Neuronal stem cell (in vitro differentiated cells): ENCODE results near the gene ATP11C.

Experiments used
- DNase-seq: peaks from one replicate; pipeline ENCODE4 v3.0.0-alpha.2; 2013; ENCODE audit warnings: low spot score
- H2AFZ ChIP-seq: one replicate; pipeline ENCODE4 v1.6.1; 2013; ENCODE audit warnings: mild to moderate bottlenecking, low read length, inconsistent platforms
- H2AK5ac ChIP-seq: 2 replicates; pipeline ENCODE4 v1.6.1; 2013; ENCODE audit warnings: low read depth, mild to moderate bottlenecking, inconsistent platforms, low read length, moderate library complexity, mixed read lengths
- H2BK120ac ChIP-seq: 2 replicates; pipeline ENCODE4 v1.6.1; 2013; ENCODE audit warnings: low read depth, mild to moderate bottlenecking, inconsistent platforms, low read length, moderate library complexity, mixed read lengths
- H2BK12ac ChIP-seq: one replicate; pipeline ENCODE4 v1.6.1; 2013; ENCODE audit warnings: low read length, inconsistent platforms
- H2BK15ac ChIP-seq: 2 replicates; pipeline ENCODE4 v1.6.1; 2013; ENCODE audit warnings: mild to moderate bottlenecking, low read length, inconsistent platforms, mixed read lengths
- H2BK5ac ChIP-seq: one replicate; pipeline ENCODE4 v1.6.1; 2013; ENCODE audit warnings: inconsistent platforms, mild to moderate bottlenecking, low read length, moderate library complexity
- H3K14ac ChIP-seq: one replicate; pipeline ENCODE4 v1.6.1; 2013; ENCODE audit warnings: low read length, inconsistent platforms
- H3K18ac ChIP-seq: 2 replicates; pipeline ENCODE4 v1.6.1; 2013; ENCODE audit warnings: low read length, inconsistent platforms
- H3K23ac ChIP-seq: 2 replicates; pipeline ENCODE4 v1.6.1; 2013; ENCODE audit warnings: low read depth, mild to moderate bottlenecking, mixed read lengths, low read length, inconsistent platforms; ENCODE audit not compliant: poor library complexity
- H3K27ac ChIP-seq: replicated peaks from 3 replicates; pipeline ENCODE4 v1.5.1; 2013; ENCODE audit warnings: low read length, inconsistent platforms
- H3K27me3 ChIP-seq, 3 experiments: 2 replicates each; pipeline ENCODE4 v1.6.1; 2013; ENCODE audit warnings: low read length in 3 of 3, mild to moderate bottlenecking in 2 of 3, inconsistent platforms in 1 of 3, low read depth in 1 of 3, mixed read lengths in 1 of 3, moderate library complexity in 1 of 3; ENCODE audit not compliant: control insufficient read depth in 3 of 3, insufficient read depth in 3 of 3
- H3K36me3 ChIP-seq, 2 donors: replicated peaks in 1 of 2; 2 replicates each; pipeline ENCODE4 v1.6.1; 2013; ENCODE audit warnings: low read length in 2 of 2; ENCODE audit not compliant: control insufficient read depth in 2 of 2, insufficient read depth in 2 of 2
- H3K4ac ChIP-seq: 2 replicates; pipeline ENCODE4 v1.6.1; 2013; ENCODE audit warnings: inconsistent platforms, mild to moderate bottlenecking, low read length, moderate library complexity
- H3K4me1 ChIP-seq, 2 donors: 1 replicate in 1 of 2; 2 replicates in 1 of 2; pipeline ENCODE4 v1.6.1; 2013; ENCODE audit warnings: low read length in 2 of 2, low read depth in 1 of 2; ENCODE audit not compliant: control insufficient read depth in 2 of 2, insufficient read depth in 1 of 2
- H3K4me2 ChIP-seq: one replicate; pipeline ENCODE4 v1.6.1; 2013; ENCODE audit warnings: mild to moderate bottlenecking, low read length, inconsistent platforms; ENCODE audit not compliant: insufficient read depth, poor library complexity, severe bottlenecking
- H3K4me3 ChIP-seq, 2 donors: 2 replicates each; pipeline ENCODE4 v1.5.1; 2013; ENCODE audit warnings: low read length in 2 of 2, mild to moderate bottlenecking in 2 of 2, inconsistent platforms in 1 of 2, moderate library complexity in 1 of 2
- H3K79me1 ChIP-seq: one replicate; pipeline ENCODE4 v1.6.1; 2013; ENCODE audit warnings: low read depth, mild to moderate bottlenecking, inconsistent platforms, low read length, moderate library complexity
- H3K9ac ChIP-seq: one replicate; pipeline ENCODE4 v1.6.1; 2013; ENCODE audit warnings: mild to moderate bottlenecking, low read depth, low read length, inconsistent platforms; ENCODE audit not compliant: poor library complexity
- H3K9me3 ChIP-seq, 2 donors: replicated peaks in 1 of 2; 2 replicates each; pipeline versions ENCODE3 to v1.6.1; 2013; ENCODE audit warnings: low read length in 2 of 2, mild to moderate bottlenecking in 2 of 2, inconsistent platforms in 1 of 2, low read depth in 1 of 2, mixed read lengths in 1 of 2, moderate library complexity in 1 of 2; ENCODE audit not compliant: control insufficient read depth in 2 of 2, insufficient read depth in 1 of 2
- H4K8ac ChIP-seq: one replicate; pipeline ENCODE4 v1.6.1; 2013; ENCODE audit warnings: low read depth, mild to moderate bottlenecking, inconsistent platforms, low read length, moderate library complexity
- H4K91ac ChIP-seq: one replicate; pipeline ENCODE4 v1.6.1; 2013; ENCODE audit warnings: low read length, low read depth, mild to moderate bottlenecking, inconsistent platforms; ENCODE audit not compliant: poor library complexity
- WGBS, 2 donors: extraction: QIAGEN DNeasy Blood & Tissue Kit; methylation state at CpG; one replicate each; pipeline ENCODE4 v1.1.7; 2013; ENCODE audit warnings: missing lambda C conversion rate in 2 of 2, mixed read lengths in 1 of 2; ENCODE audit not compliant: insufficient read length in 2 of 2, insufficient replicate concordance in 1 of 2; ENCODE audit errors: extremely low coverage in 2 of 2; 5-methylcytosine and 5-hydroxymethylcytosine counted together

The ATP11C gene

GRCh38 chrX:139883984-139884383, 48.9 kb downstream of the ATP11C start:
- H4K8ac ChIP-seq = no peak overlapping the region
- H2AFZ ChIP-seq = no peak overlapping the region
- H4K91ac ChIP-seq = no peak overlapping the region
- no peaks in the 10 kb centered on the region for H3K27me3 ChIP-seq
- no peaks in the 10 kb centered on the region for H3K9me3 ChIP-seq
- DNase-seq = no peak
- WGBS, 2 donors = no CpG with 5 or more reads among the region's 1 CpG
- H3K36me3 ChIP-seq = no peaks in the 10 kb centered on the region
- no peak overlapping the region for H3K4me3 ChIP-seq
- no peak overlapping the region for H3K18ac ChIP-seq
- H3K79me1 ChIP-seq = peaks cover 1% of the 10 kb centered on the region
- H3K23ac ChIP-seq = no peak overlapping the region
- H2AK5ac ChIP-seq = no peak overlapping the region
- H2BK120ac ChIP-seq = no peak overlapping the region
- no peak overlapping the region for H3K4me2 ChIP-seq
- H2BK5ac ChIP-seq = no peak overlapping the region
- H3K4me1 ChIP-seq = no peaks in the 10 kb centered on the region
- no peak overlapping the region for H3K14ac ChIP-seq
- H3K9ac ChIP-seq = no peak overlapping the region
- no peak overlapping the region for H3K27ac ChIP-seq
- no peak overlapping the region for H3K4ac ChIP-seq
- no peak overlapping the region for H2BK12ac ChIP-seq
- H2BK15ac ChIP-seq = no peak overlapping the region

GRCh38 chrX:139882299-139882698, 50.6 kb downstream of the ATP11C start:
- no peak overlapping the region for H4K8ac ChIP-seq
- H4K91ac ChIP-seq = no peak overlapping the region
- no peak overlapping the region for H2BK5ac ChIP-seq
- no peak overlapping the region for H3K14ac ChIP-seq
- H3K4me2 ChIP-seq = no peak overlapping the region
- no peak overlapping the region for H2AK5ac ChIP-seq
- no peak overlapping the region for H2BK120ac ChIP-seq
- no peak overlapping the region for H3K27ac ChIP-seq
- no peak overlapping the region for H3K9ac ChIP-seq
- no CpG with 5 or more reads among the region's 2 CpGs for WGBS, 2 donors
- H3K27me3 ChIP-seq = no peaks in the 10 kb centered on the region
- H3K23ac ChIP-seq = no peak overlapping the region
- no peaks in the 10 kb centered on the region for H3K36me3 ChIP-seq
- no peak overlapping the region for H3K4me3 ChIP-seq
- H2BK12ac ChIP-seq = no peak overlapping the region
- DNase-seq = no peak
- H2BK15ac ChIP-seq = no peak overlapping the region
- no peaks in the 10 kb centered on the region for H3K9me3 ChIP-seq
- H3K4me1 ChIP-seq = no peaks in the 10 kb centered on the region
- H2AFZ ChIP-seq = no peak overlapping the region
- no peak overlapping the region for H3K18ac ChIP-seq
- no peak overlapping the region for H3K4ac ChIP-seq
- H3K79me1 ChIP-seq = peaks cover 1% of the 10 kb centered on the region

GRCh38 chrX:139881572-139881971, 51.3 kb downstream of the ATP11C start:
- H2BK15ac ChIP-seq = no peak overlapping the region
- H3K27ac ChIP-seq = no peak overlapping the region
- DNase-seq = no peak
- no peak overlapping the region for H3K14ac ChIP-seq
- H3K36me3 ChIP-seq = no peaks in the 10 kb centered on the region
- no peak overlapping the region for H3K18ac ChIP-seq
- H4K8ac ChIP-seq = no peak overlapping the region
- H3K9ac ChIP-seq = no peak overlapping the region
- H4K91ac ChIP-seq = no peak overlapping the region
- no CpG with 5 or more reads among the region's 1 CpG for WGBS, 2 donors
- H2BK5ac ChIP-seq = no peak overlapping the region
- no peak overlapping the region for H3K4me2 ChIP-seq
- H3K23ac ChIP-seq = no peak overlapping the region
- H3K4me3 ChIP-seq = no peak overlapping the region
- no peak overlapping the region for H2BK120ac ChIP-seq
- no peak overlapping the region for H2AK5ac ChIP-seq
- H3K79me1 ChIP-seq = peaks cover 1% of the 10 kb centered on the region
- H3K4ac ChIP-seq = no peak overlapping the region
- no peak overlapping the region for H2AFZ ChIP-seq
- no peak overlapping the region for H2BK12ac ChIP-seq
- H3K9me3 ChIP-seq = no peaks in the 10 kb centered on the region
- H3K27me3 ChIP-seq = no peaks in the 10 kb centered on the region
- H3K4me1 ChIP-seq = no peaks in the 10 kb centered on the region

- H2AK5ac ChIP-seq = no peak overlapping the region
- no peak overlapping the region for H2BK120ac ChIP-seq
- no peak overlapping the region for H2BK5ac ChIP-seq
- H4K8ac ChIP-seq = no peak overlapping the region
- H3K4me2 ChIP-seq = no peak overlapping the region
- no peaks in the 10 kb centered on the region for H3K9me3 ChIP-seq
- H3K4me1 ChIP-seq = no peaks in the 10 kb centered on the region
- peaks cover 1% of the 10 kb centered on the region for H3K79me1 ChIP-seq
- no peak overlapping the region for H3K27ac ChIP-seq
- H3K23ac ChIP-seq = no peak overlapping the region
- no peak overlapping the region for H2AFZ ChIP-seq
- H3K27me3 ChIP-seq = no peaks in the 10 kb centered on the region
- H3K18ac ChIP-seq = no peak overlapping the region
- no peak overlapping the region for H2BK12ac ChIP-seq
- no peak overlapping the region for H3K4ac ChIP-seq
- H2BK15ac ChIP-seq = no peak overlapping the region
- no peak for DNase-seq
- no CpG with 5 or more reads among the region's 4 CpGs for WGBS, 2 donors
- no peak overlapping the region for H3K9ac ChIP-seq
- H3K4me3 ChIP-seq = no peak overlapping the region
- H4K91ac ChIP-seq = no peak overlapping the region
- no peak overlapping the region for H3K14ac ChIP-seq
- no peaks in the 10 kb centered on the region for H3K36me3 ChIP-seq
Observed at GRCh38 chrX:139881130-139881529, 51.7 kb downstream of the ATP11C start.
